Measurements from ENCODE around the gene LRRC14B.

DNA sequence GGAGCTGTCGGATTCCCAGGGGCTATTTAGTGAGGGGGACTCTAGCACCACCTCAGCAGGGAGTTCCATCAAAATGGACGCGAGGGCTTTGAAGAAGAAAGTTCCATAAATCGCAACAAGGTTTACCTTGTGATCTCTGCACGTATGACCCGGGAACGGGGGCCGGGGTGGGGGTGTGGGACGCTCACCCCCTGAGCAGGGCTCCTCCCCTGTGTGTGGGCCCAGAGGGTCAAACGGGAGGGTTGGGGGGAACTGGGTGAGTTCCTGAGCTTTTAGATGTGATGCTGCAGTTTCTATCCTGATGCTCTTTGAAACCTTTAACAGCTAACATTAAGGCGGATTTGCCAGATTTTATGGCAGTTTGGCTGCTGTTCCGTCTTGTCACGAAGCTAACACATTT, 18.9 kb upstream of the LRRC14B start:
- TF ChIP-seq POLR2A (IDR thresholded peaks at IDR 0.05) = no peak
- TF ChIP-seq, protein P1, sequence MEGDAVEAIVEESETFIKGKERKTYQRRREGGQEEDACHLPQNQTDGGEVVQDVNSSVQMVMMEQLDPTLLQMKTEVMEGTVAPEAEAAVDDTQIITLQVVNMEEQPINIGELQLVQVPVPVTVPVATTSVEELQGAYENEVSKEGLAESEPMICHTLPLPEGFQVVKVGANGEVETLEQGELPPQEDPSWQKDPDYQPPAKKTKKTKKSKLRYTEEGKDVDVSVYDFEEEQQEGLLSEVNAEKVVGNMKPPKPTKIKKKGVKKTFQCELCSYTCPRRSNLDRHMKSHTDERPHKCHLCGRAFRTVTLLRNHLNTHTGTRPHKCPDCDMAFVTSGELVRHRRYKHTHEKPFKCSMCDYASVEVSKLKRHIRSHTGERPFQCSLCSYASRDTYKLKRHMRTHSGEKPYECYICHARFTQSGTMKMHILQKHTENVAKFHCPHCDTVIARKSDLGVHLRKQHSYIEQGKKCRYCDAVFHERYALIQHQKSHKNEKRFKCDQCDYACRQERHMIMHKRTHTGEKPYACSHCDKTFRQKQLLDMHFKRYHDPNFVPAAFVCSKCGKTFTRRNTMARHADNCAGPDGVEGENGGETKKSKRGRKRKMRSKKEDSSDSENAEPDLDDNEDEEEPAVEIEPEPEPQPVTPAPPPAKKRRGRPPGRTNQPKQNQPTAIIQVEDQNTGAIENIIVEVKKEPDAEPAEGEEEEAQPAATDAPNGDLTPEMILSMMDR (IDR thresholded peaks at IDR 0.05) = no peak

Measured in testis (tissue), 2 donors.